Measurements from ENCODE around the gene SNRPA. TPM values are rescaled to one million over a fixed set of nuclear protein-coding genes. Genes with fewer than 3 reads are reported as not detected.

SNRPA gene
- polyA plus RNA-seq, 1 of the 3 experiments (the other 2 are of a cell fraction) = 121 TPM

- peaks cover 14% of the 10 kb centered on the region for H3F3A ChIP-seq (replicated peaks; ENCODE audit: insufficient read depth)
- peaks cover 94% of the 10 kb centered on the region for H3K79me2 ChIP-seq (ENCODE audit: insufficient read depth)
- 94% methylated on average over 7 of the region's 7 CpGs for WGBS (ENCODE audit: low lambda C conversion rate)
- H3K27me3 ChIP-seq (ENCODE audit: insufficient read depth) = no peaks in the 10 kb centered on the region
- no peaks in the 10 kb centered on the region for H3K9me3 ChIP-seq
- H3K4me2 ChIP-seq = no peak overlapping the region
- H3K9me2 ChIP-seq = no peaks in the 10 kb centered on the region
- no peak for DNase-seq
- H3K4me1 ChIP-seq (ENCODE audit: control insufficient read depth in 1 of 2, insufficient read depth in 2 of 2, low read depth in 1 of 2, low read length in 1 of 2) = peaks cover 42 to 73% of the 10 kb centered on the region in 2 experiments; a peak in 3 of 4 replicates
- ChIA-PET CTCF (interaction anchor here (0.8 to 5.4 kb wide), 5 partner anchors 14 to 143 kb away, joined by 3 to 54 read pairs (median 18); partner anchors contain the start of genes ACTMAP, COQ8B, ITPKC and SNRPA), POLR2A (no interaction called here)
- H2AFZ ChIP-seq (ENCODE audit: low read depth) = no peak overlapping the region
- H4K20me1 ChIP-seq (ENCODE audit: insufficient read depth) = peaks cover 96% of the 10 kb centered on the region
- H3K4me3 ChIP-seq (ENCODE audit: low read depth in 2 of 2, low read length in 1 of 2) = no peak overlapping the region
- no peak for TF ChIP-seq JUND (IDR thresholded peaks at IDR 0.05)
- TF ChIP-seq CTCF (IDR thresholded peaks at IDR 0.05) = 0 out of 2 replicates have a peak, but pooled peaks have one; percentile 11
- H3K9ac ChIP-seq = no peak overlapping the region
- H3K27ac ChIP-seq (ENCODE audit: low read depth in 2 of 2, low read length in 1 of 2) = no peak overlapping the region; a peak in 1 of 4 replicates
- H3K36me3 ChIP-seq (replicated peaks in 1 of 2; ENCODE audit: control insufficient read depth in 1 of 2, insufficient read depth in 2 of 2, low read length in 1 of 2) = peaks cover 38 to 55% of the 10 kb centered on the region in 2 experiments
Observed at GRCh38 chr19:40804783-40805242, 53.8 kb downstream of the SNRPA start.

- no peak overlapping the region for H3K4me3 ChIP-seq (ENCODE audit: low read depth in 2 of 2, low read length in 1 of 2)
- H3K4me2 ChIP-seq = no peak overlapping the region
- peaks cover 18% of the 10 kb centered on the region for H3F3A ChIP-seq (replicated peaks; ENCODE audit: insufficient read depth)
- peak overlapping the region; percentile 72 to 78; a peak in 3 of 4 replicates for H3K27ac ChIP-seq (ENCODE audit: low read depth in 2 of 2, low read length in 1 of 2)
- ChIA-PET POLR2A (no interaction called here), CTCF (interaction anchor here (0.8 to 5.4 kb wide), 5 partner anchors 13 to 171 kb away, joined by 3 to 54 read pairs (median 18); partner anchors contain the start of genes ACTMAP, COQ8B, ITPKC and SNRPA)
- DNase-seq = no peak
- no peak overlapping the region for H3K9ac ChIP-seq
- H3K36me3 ChIP-seq (replicated peaks in 1 of 2; ENCODE audit: control insufficient read depth in 1 of 2, insufficient read depth in 2 of 2, low read length in 1 of 2) = peaks cover 40 to 60% of the 10 kb centered on the region in 2 experiments
- peaks cover 40 to 69% of the 10 kb centered on the region in 2 experiments; a peak in 3 of 4 replicates for H3K4me1 ChIP-seq (ENCODE audit: control insufficient read depth in 1 of 2, insufficient read depth in 2 of 2, low read depth in 1 of 2, low read length in 1 of 2)
- H2AFZ ChIP-seq (ENCODE audit: low read depth) = no peak overlapping the region
- WGBS (ENCODE audit: low lambda C conversion rate) = no CpG with 5 or more reads among the region's 2 CpGs
- no peaks in the 10 kb centered on the region for H3K9me3 ChIP-seq
- H3K79me2 ChIP-seq (ENCODE audit: insufficient read depth) = peaks cover 92% of the 10 kb centered on the region
- peaks cover 94% of the 10 kb centered on the region for H4K20me1 ChIP-seq (ENCODE audit: insufficient read depth)
- no peaks in the 10 kb centered on the region for H3K27me3 ChIP-seq (ENCODE audit: insufficient read depth)
- H3K9me2 ChIP-seq = no peaks in the 10 kb centered on the region
- TF ChIP-seq MAX (IDR thresholded peaks at IDR 0.05; ENCODE audit: low read depth) (no peak), MEF2A (IDR thresholded peaks at IDR 0.05; ENCODE audit: borderline replicate concordance, low read depth) (no peak), RAD21 (IDR thresholded peaks at IDR 0.05; ENCODE audit: low read length) (no peak), RXRA (IDR thresholded peaks at IDR 0.05; ENCODE audit: borderline replicate concordance, low read depth) (no peak), RFX5 (IDR thresholded peaks at IDR 0.05; ENCODE audit: low read length) (no peak), JUND (IDR thresholded peaks at IDR 0.05) (no peak), ZBTB33 (IDR thresholded peaks at IDR 0.05; ENCODE audit: borderline replicate concordance, low read depth) (no peak), ELF1 (IDR thresholded peaks at IDR 0.05) (no peak), CHD2 (IDR thresholded peaks at IDR 0.05; ENCODE audit: low read length, partially characterized antibody) (no peak), GABPA (IDR thresholded peaks at IDR 0.05; ENCODE audit: low read depth) (no peak), SIN3A (IDR thresholded peaks at IDR 0.05; ENCODE audit: borderline replicate concordance, low read depth, low read length) (no peak)
Observed at GRCh38 chr19:40805258-40805868, 54.4 kb downstream of the SNRPA start.
